Astrocyte (in vitro differentiated cells and primary cell): ENCODE measurements around the gene LEUTX.

Experiments used
- EZH2 ChIP-seq: IDR thresholded peaks from 2 replicates; pipeline ENCODE4 v1.6.1; 2012; ENCODE audit warnings: mild to moderate bottlenecking, low read length, inconsistent platforms; ENCODE audit not compliant: insufficient read depth
- TF ChIP-seq, protein P1 (sequence below): IDR thresholded peaks from 2 replicates; pipeline ENCODE4 v1.5.1; 2011; ENCODE audit warnings: low read depth, mild to moderate bottlenecking, inconsistent platforms, low read length, moderate library complexity; ENCODE audit not compliant: insufficient read depth

DNA sequence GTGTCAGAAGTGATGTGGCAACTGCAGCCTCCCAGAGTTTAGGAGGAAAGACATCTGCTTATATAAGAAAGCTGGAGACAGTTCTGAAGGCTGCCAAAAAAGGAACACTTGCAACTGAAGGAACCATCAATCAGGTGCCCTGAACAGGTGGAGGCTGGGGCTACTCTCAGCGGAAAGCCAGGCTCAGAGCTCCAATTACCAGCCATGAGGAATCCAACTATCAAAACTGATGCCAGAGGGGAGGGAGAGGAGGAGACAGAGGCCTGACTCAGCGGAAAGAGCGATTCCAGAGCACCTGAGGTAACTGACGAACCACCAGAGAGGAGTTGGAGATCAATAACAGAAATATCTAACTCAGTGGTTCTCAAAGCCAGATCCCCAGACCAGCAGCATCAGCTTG lies 24.3 kb downstream of the LEUTX start:
- TF ChIP-seq EZH2: no peak
- TF ChIP-seq, protein P1, sequence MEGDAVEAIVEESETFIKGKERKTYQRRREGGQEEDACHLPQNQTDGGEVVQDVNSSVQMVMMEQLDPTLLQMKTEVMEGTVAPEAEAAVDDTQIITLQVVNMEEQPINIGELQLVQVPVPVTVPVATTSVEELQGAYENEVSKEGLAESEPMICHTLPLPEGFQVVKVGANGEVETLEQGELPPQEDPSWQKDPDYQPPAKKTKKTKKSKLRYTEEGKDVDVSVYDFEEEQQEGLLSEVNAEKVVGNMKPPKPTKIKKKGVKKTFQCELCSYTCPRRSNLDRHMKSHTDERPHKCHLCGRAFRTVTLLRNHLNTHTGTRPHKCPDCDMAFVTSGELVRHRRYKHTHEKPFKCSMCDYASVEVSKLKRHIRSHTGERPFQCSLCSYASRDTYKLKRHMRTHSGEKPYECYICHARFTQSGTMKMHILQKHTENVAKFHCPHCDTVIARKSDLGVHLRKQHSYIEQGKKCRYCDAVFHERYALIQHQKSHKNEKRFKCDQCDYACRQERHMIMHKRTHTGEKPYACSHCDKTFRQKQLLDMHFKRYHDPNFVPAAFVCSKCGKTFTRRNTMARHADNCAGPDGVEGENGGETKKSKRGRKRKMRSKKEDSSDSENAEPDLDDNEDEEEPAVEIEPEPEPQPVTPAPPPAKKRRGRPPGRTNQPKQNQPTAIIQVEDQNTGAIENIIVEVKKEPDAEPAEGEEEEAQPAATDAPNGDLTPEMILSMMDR: no peak
